H1 (cell line): ENCODE results near the gene UBE3B. TPM values are rescaled to one million over a fixed set of nuclear protein-coding genes. Genes with fewer than 3 reads are reported as not detected.

Experiments used
- CTCF ChIA-PET: fragments of 300-600 bp; sonication (Branson Sonifier 250); formaldehyde crosslinking; loops from one replicate; lab custom pipeline; 2021; ENCODE audit not compliant: partially characterized antibody; lab: Charles Lee
- POLR2A ChIA-PET: fragments of 300-600 bp; sonication (Branson Sonifier 250); formaldehyde crosslinking; loops from one replicate; lab custom pipeline; 2021; ENCODE audit warnings: inconsistent platforms; ENCODE audit not compliant: partially characterized antibody; lab: Charles Lee
- DNase-seq, 2 experiments: peaks; one replicate each; pipeline versions ENCODE4 v3.0.0 to v3.0.0-alpha.2; 2010 to 2022; ENCODE audit warnings: low spot score in 2 of 2, low read depth in 1 of 2, mixed read lengths in 1 of 2
- FAIRE-seq: peaks from 2 replicates; lab custom pipeline; 2011; peaks lifted over from hg19 to GRCh38; lab: Jason Lieb, UNC
- H2AFZ ChIP-seq: 2 replicates; pipeline ENCODE4 v1.8.1; 2012; ENCODE audit warnings: low read length, inconsistent platforms
- H2AK5ac ChIP-seq: 2 replicates; pipeline ENCODE4 v1.6.1; 2013; ENCODE audit warnings: low read depth, low read length
- H2BK120ac ChIP-seq: replicated peaks from 2 replicates; pipeline ENCODE3; 2013; ENCODE audit warnings: low read depth, low read length, inconsistent platforms
- H2BK12ac ChIP-seq: 2 replicates; pipeline ENCODE4 v1.6.1; 2013; ENCODE audit warnings: low read depth, low read length
- H2BK15ac ChIP-seq: 2 replicates; pipeline ENCODE4 v1.6.1; 2013; ENCODE audit warnings: low read length
- H2BK20ac ChIP-seq: 2 replicates; pipeline ENCODE4 v1.6.1; 2013; ENCODE audit warnings: low read length
- H2BK5ac ChIP-seq: 2 replicates; pipeline ENCODE4 v1.6.1; 2013; ENCODE audit warnings: low read depth, low read length
- H3K14ac ChIP-seq: 2 replicates; pipeline ENCODE4 v1.6.1; 2013; ENCODE audit warnings: inconsistent platforms; ENCODE audit not compliant: insufficient read length
- H3K18ac ChIP-seq: 2 replicates; pipeline ENCODE4 v1.6.1; 2013; ENCODE audit warnings: low read length; ENCODE audit errors: extremely low read depth
- H3K23ac ChIP-seq: 2 replicates; pipeline ENCODE4 v1.6.1; 2013; ENCODE audit warnings: inconsistent platforms; ENCODE audit not compliant: insufficient read length
- H3K23me2 ChIP-seq: 2 replicates; pipeline ENCODE4 v1.6.1; 2013; ENCODE audit warnings: low read depth, low read length
- H3K27ac ChIP-seq: 2 replicates; pipeline ENCODE4 v1.6.1; 2011; ENCODE audit warnings: low read depth, low read length, inconsistent platforms
- H3K27me3 ChIP-seq, 4 experiments: replicated peaks in 1 of 4; 1 replicate in 1 of 4; 2 replicates in 3 of 4; pipeline versions ENCODE4 v1.6.1 to v1.8.1; 2011 to 2013; ENCODE audit warnings: low read length in 3 of 4, mild to moderate bottlenecking in 3 of 4, inconsistent platforms in 2 of 4, mixed read lengths in 2 of 4, moderate library complexity in 1 of 4; ENCODE audit not compliant: control insufficient read depth in 3 of 4, insufficient read depth in 3 of 4; ENCODE audit errors: extremely low read depth in 1 of 4
- H3K36me3 ChIP-seq, 4 experiments: 2 replicates each; pipeline versions ENCODE4 v1.6.1 to v1.8.1; 2011 to 2013; ENCODE audit warnings: mild to moderate bottlenecking in 4 of 4, low read length in 3 of 4, moderate library complexity in 2 of 4, control low read depth in 1 of 4, inconsistent platforms in 1 of 4; ENCODE audit not compliant: insufficient read depth in 4 of 4, control insufficient read depth in 2 of 4
- H3K4ac ChIP-seq: replicated peaks from 2 replicates; pipeline ENCODE3; 2013; ENCODE audit warnings: low read length, low read depth, mixed read lengths, inconsistent platforms; ENCODE audit not compliant: insufficient read length
- H3K4me1 ChIP-seq, 4 experiments: replicated peaks in 1 of 4; 1 replicate in 1 of 4; 2 replicates in 3 of 4; pipeline versions ENCODE4 v1.6.1 to v1.8.1; 2011 to 2013; ENCODE audit warnings: low read length in 3 of 4, inconsistent platforms in 2 of 4, mixed read lengths in 1 of 4; ENCODE audit not compliant: insufficient read depth in 4 of 4, control insufficient read depth in 3 of 4
- H3K4me2 ChIP-seq, 2 experiments: 2 replicates each; pipeline versions ENCODE4 v1.6.1 to v1.8.1; 2011 to 2013; ENCODE audit warnings: low read depth in 2 of 2, low read length in 2 of 2, control low read depth in 1 of 2, inconsistent platforms in 1 of 2, mild to moderate bottlenecking in 1 of 2; ENCODE audit not compliant: insufficient read depth in 1 of 2
- H3K4me3 ChIP-seq, 4 experiments: fragments of 200-600, 300-600 bp in 1 of 4; sonication (generic), shearing (Covaris generic), sonication (Bioruptor Twin) in 1 of 4; 2 replicates each; pipeline versions ENCODE4 v1.5.1 to v1.8.1; 2011 to 2016; ENCODE audit warnings: low read length in 4 of 4, low read depth in 3 of 4, control low read depth in 2 of 4, inconsistent platforms in 2 of 4, mild to moderate bottlenecking in 2 of 4, mixed read lengths in 1 of 4, moderate library complexity in 1 of 4; ENCODE audit not compliant: insufficient read depth in 2 of 4; ENCODE audit errors: extremely low read depth in 1 of 4
- H3K56ac ChIP-seq: replicated peaks from 2 replicates; pipeline ENCODE3; 2013; ENCODE audit warnings: low read depth, mild to moderate bottlenecking, mixed read lengths, low read length, inconsistent platforms; ENCODE audit not compliant: insufficient read length
- H3K79me1 ChIP-seq: 2 replicates; pipeline ENCODE4 v1.6.1; 2013; ENCODE audit warnings: low read depth, low read length, control low read depth
- H3K79me2 ChIP-seq, 2 experiments: 2 replicates each; pipeline versions ENCODE4 v1.6.1 to v1.8.1; 2012 to 2013; ENCODE audit warnings: low read length in 2 of 2, mild to moderate bottlenecking in 2 of 2, inconsistent platforms in 1 of 2; ENCODE audit not compliant: insufficient read depth in 2 of 2, control insufficient read depth in 1 of 2
- H3K9ac ChIP-seq, 4 experiments: replicated peaks in 1 of 4; 1 replicate in 1 of 4; 2 replicates in 3 of 4; pipeline versions ENCODE4 v1.6.1 to v1.8.1; 2011 to 2013; ENCODE audit warnings: low read depth in 3 of 4, low read length in 3 of 4, control low read depth in 2 of 4, mild to moderate bottlenecking in 2 of 4, moderate library complexity in 2 of 4, inconsistent platforms in 1 of 4; ENCODE audit errors: extremely low read depth in 1 of 4
- H3K9me3 ChIP-seq, 2 experiments: 2 replicates each; pipeline versions ENCODE4 v1.6.1 to v1.8.1; 2012 to 2013; ENCODE audit warnings: mild to moderate bottlenecking in 2 of 2, moderate library complexity in 2 of 2, control low read depth in 1 of 2, inconsistent platforms in 1 of 2, low read depth in 1 of 2, low read length in 1 of 2, mixed read lengths in 1 of 2; ENCODE audit not compliant: insufficient read depth in 2 of 2
- H4K20me1 ChIP-seq, 2 experiments: replicated peaks in 1 of 2; 2 replicates each; pipeline versions ENCODE3 to v1.8.1; 2011 to 2013; ENCODE audit warnings: inconsistent platforms in 2 of 2, low read length in 2 of 2, mild to moderate bottlenecking in 1 of 2; ENCODE audit not compliant: insufficient read depth in 2 of 2, control insufficient read depth in 1 of 2
- H4K5ac ChIP-seq: 2 replicates; pipeline ENCODE4 v1.6.1; 2013; ENCODE audit warnings: low read length, low read depth, mixed read lengths, inconsistent platforms; ENCODE audit not compliant: insufficient read length
- H4K8ac ChIP-seq: 2 replicates; pipeline ENCODE4 v1.8.0; 2013; ENCODE audit warnings: mild to moderate bottlenecking, moderate library complexity, low read length, inconsistent platforms; ENCODE audit not compliant: insufficient read depth; ENCODE audit errors: extremely low read depth
- H4K91ac ChIP-seq: replicated peaks from 2 replicates; pipeline ENCODE3; 2013; ENCODE audit warnings: low read length, mixed read lengths, inconsistent platforms; ENCODE audit not compliant: insufficient read length
- CTBP2 ChIP-seq: IDR thresholded peaks from 2 replicates; pipeline ENCODE4 v1.7.0; 2011; ENCODE audit warnings: borderline replicate concordance, mild to moderate bottlenecking, moderate library complexity, mixed read lengths, low read length; ENCODE audit not compliant: insufficient read depth, insufficient read length
- EGR1 ChIP-seq: IDR thresholded peaks from 2 replicates; pipeline ENCODE4 v1.6.1; 2011; ENCODE audit warnings: low read depth, low read length, borderline replicate concordance
- EZH2 ChIP-seq: fragments of 200-600 bp; sonication (generic); IDR thresholded peaks from 2 replicates; pipeline ENCODE4 v1.7.1; 2012; ENCODE audit warnings: low read depth, mild to moderate bottlenecking, moderate library complexity, low read length, inconsistent platforms; ENCODE audit not compliant: severe bottlenecking
- GABPA ChIP-seq: IDR thresholded peaks from 2 replicates; pipeline ENCODE4 v1.6.1; 2011; ENCODE audit warnings: mild to moderate bottlenecking, low read length, moderate library complexity, borderline replicate concordance; ENCODE audit not compliant: insufficient read depth
- GTF2F1 ChIP-seq: IDR thresholded peaks from 2 replicates; pipeline ENCODE4 v1.6.1; 2012; ENCODE audit warnings: low read depth, low read length, improper control_type of control experiment, borderline replicate concordance
- KDM1A ChIP-seq: fragments of 200-600, 300-600 bp; sonication (generic); IDR thresholded peaks from 2 replicates; pipeline ENCODE4 v1.7.1; 2016; ENCODE audit warnings: mild to moderate bottlenecking, low read length, borderline replicate concordance
- RAD21 ChIP-seq, 2 experiments: IDR thresholded peaks in 1 of 2; conservative IDR thresholded peaks in 1 of 2; 2 replicates each; pipeline ENCODE4 v1.6.1; 2011; ENCODE audit warnings: low read depth in 2 of 2, low read length in 2 of 2, improper control_type of control experiment in 1 of 2, inconsistent platforms in 1 of 2, mild to moderate bottlenecking in 1 of 2, moderate library complexity in 1 of 2
- RBBP5 ChIP-seq: IDR thresholded peaks from 2 replicates; pipeline ENCODE4 v1.7.1; 2012; ENCODE audit warnings: low read depth, mild to moderate bottlenecking, inconsistent platforms, low read length, moderate library complexity, borderline replicate concordance
- ZNF274 ChIP-seq: IDR thresholded peaks from 2 replicates; pipeline ENCODE4 v1.7.0; 2012; ENCODE audit warnings: low read length, borderline replicate concordance; ENCODE audit errors: extremely low read depth
- WGBS, 2 experiments: shearing (Covaris generic) in 1 of 2; methylation state at CpG; one replicate each; pipeline versions ENCODE4 v1.1.6 to v1.1.7; 2013 to 2015; ENCODE audit warnings: low lambda C conversion rate in 2 of 2, mixed read lengths in 2 of 2, inconsistent platforms in 1 of 2, low coverage in 1 of 2, missing lambda C conversion rate in 1 of 2; ENCODE audit not compliant: insufficient replicate concordance in 2 of 2, insufficient coverage in 1 of 2, insufficient read length in 1 of 2; ENCODE audit errors: extremely low coverage in 1 of 2, missing lambda C conversion rate in 1 of 2; 5-methylcytosine and 5-hydroxymethylcytosine counted together
- polyA plus RNA-seq, 7 experiments: library from polyadenylated mRNA; depleted of rRNA in 3 of 7; stranded (reverse) in 5 of 7; unstranded in 2 of 7; fragments of >200 nt in 5 of 7; fragments of 200-250 nt in 2 of 7; gene quantifications; 1 replicate in 5 of 7; 2 replicates in 1 of 7; 4 replicates in 1 of 7; pipeline versions ENCODE4 v1.2.1 to v1.2.3, GENCODE V29; 2011 to 2013; ENCODE audit warnings: missing spikeins in 2 of 7, mixed read lengths in 2 of 7
- total RNA-seq: library from RNA; stranded (reverse); fragmentation: NEBNext Ultra II Directional; extraction: Animal tissue kit (Norgen Biotek cat#: 25700); gene quantifications from 2 replicates; pipeline ENCODE4 v1.2.1, GENCODE V29; 2021
- TF ChIP-seq, protein P1 (sequence below): IDR thresholded peaks from 2 replicates; pipeline ENCODE4 v1.6.1; 2011; ENCODE audit warnings: low read depth, mild to moderate bottlenecking, low read length; ENCODE audit not compliant: insufficient read depth

UBE3B gene
- total and polyA plus RNA-seq, 2 of the 8 experiments (the other 6 are each of a cell fraction or from before 2014, with no cell fraction given) = 14.0 to 21.1 TPM

GRCh38 chr12:109560867-109561710 is 83.7 kb downstream of the UBE3B start:
- no peak overlapping the region for H3K56ac ChIP-seq
- H3K27me3 ChIP-seq = no peaks in the 10 kb centered on the region
- H3K79me2 ChIP-seq = no peaks in the 10 kb centered on the region
- no peak overlapping the region for H2BK12ac ChIP-seq
- ChIA-PET CTCF (interaction anchor here (1.0 to 1.7 kb wide), 3 partner anchors 20 to 111 kb away, joined by 3 to 4 read pairs (median 3); no protein-coding TSS in a partner anchor), POLR2A (interaction anchor here (1.2 to 2.7 kb wide), 2 partner anchors 10 to 12 kb away, joined by 6 to 11 read pairs; partner anchors contain the start of genes MMAB and MVK)
- H4K8ac ChIP-seq = no peak overlapping the region; the same call in 1 of the 2 replicates
- no peak overlapping the region for H2BK20ac ChIP-seq
- no peaks in the 10 kb centered on the region for H4K20me1 ChIP-seq
- FAIRE-seq (no peak), DNase-seq (no peak)
- H2BK15ac ChIP-seq = no peak overlapping the region
- no peak overlapping the region for H3K4ac ChIP-seq
- H3K4me3 ChIP-seq = no peak overlapping the region
- H3K4me1 ChIP-seq = no peaks in the 10 kb centered on the region
- H4K91ac ChIP-seq = no peak overlapping the region
- no peak overlapping the region for H4K5ac ChIP-seq
- H3K23ac ChIP-seq = no peak overlapping the region
- H3K27ac ChIP-seq = no peak overlapping the region
- 93% methylated on average over 15 of the region's 30 CpGs; no CpG with 5 or more reads in 1 of the 2 experiments for WGBS, 2 experiments
- H3K9me3 ChIP-seq = no peaks in the 10 kb centered on the region
- H3K23me2 ChIP-seq = no peaks in the 10 kb centered on the region
- H3K4me2 ChIP-seq = no peak overlapping the region
- H2AFZ ChIP-seq = no peak overlapping the region
- no peak overlapping the region for H2AK5ac ChIP-seq
- peaks cover 0 to 17% (median 0%) of the 10 kb centered on the region in 4 experiments; a peak in 4 of 8 replicates for H3K36me3 ChIP-seq
- no peak overlapping the region for H3K18ac ChIP-seq
- H3K79me1 ChIP-seq = no peaks in the 10 kb centered on the region
- H3K9ac ChIP-seq = no peak overlapping the region
- H3K14ac ChIP-seq = no peak overlapping the region
- no peak overlapping the region for H2BK5ac ChIP-seq
- no peak overlapping the region for H2BK120ac ChIP-seq
- TF ChIP-seq RBBP5 = no peak
- no peak for TF ChIP-seq RAD21 (IDR thresholded peaks at IDR 0.05 in 1 of 2, conservative IDR thresholded peaks at IDR 0.05 in 1 of 2; ENCODE audit: low read depth in 2 of 2, low read length in 2 of 2)
- TF ChIP-seq ZNF274 = no peak
- no peak for TF ChIP-seq EZH2
- TF ChIP-seq GABPA = no peak
- TF ChIP-seq GTF2F1 = no peak
- TF ChIP-seq, protein P1, sequence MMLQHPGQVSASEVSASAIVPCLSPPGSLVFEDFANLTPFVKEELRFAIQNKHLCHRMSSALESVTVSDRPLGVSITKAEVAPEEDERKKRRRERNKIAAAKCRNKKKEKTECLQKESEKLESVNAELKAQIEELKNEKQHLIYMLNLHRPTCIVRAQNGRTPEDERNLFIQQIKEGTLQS = no peak
- TF ChIP-seq EGR1 = no peak
- no peak for TF ChIP-seq KDM1A
- TF ChIP-seq CTBP2 = no peak
